Endothelial cell of umbilical vein (primary cell): ENCODE measurements around the gene PLA2G2E.

ENCODE experiments used
- FOS ChIP-seq: IDR thresholded peaks from 2 replicates; pipeline ENCODE4 v1.6.1; 2011; ENCODE audit warnings: mild to moderate bottlenecking, low read length, moderate library complexity, borderline replicate concordance; ENCODE audit not compliant: insufficient read depth
- MYC ChIP-seq: IDR thresholded peaks from one replicate; pipeline ENCODE4 v1.6.1; 2011; ENCODE audit warnings: mild to moderate bottlenecking, low read depth, low read length
- POLR2A ChIP-seq: IDR thresholded peaks from 2 replicates; pipeline ENCODE4 v1.6.1; 2012; ENCODE audit warnings: low read depth, mild to moderate bottlenecking, control low read depth, low read length
- POLR2AphosphoS5 ChIP-seq: IDR thresholded peaks from 2 replicates; pipeline ENCODE4 v1.6.1; 2012; ENCODE audit warnings: low read depth, mild to moderate bottlenecking, control low read depth, low read length, moderate library complexity; ENCODE audit not compliant: insufficient read depth
- TF ChIP-seq, protein P1 (sequence below), 2 donors: IDR thresholded peaks; 1 replicate in 1 of 2; 2 replicates in 1 of 2; pipeline ENCODE4 v1.5.1; 2011; ENCODE audit warnings: low read length in 2 of 2, mild to moderate bottlenecking in 2 of 2, moderate library complexity in 2 of 2, control low read depth in 1 of 2, inconsistent platforms in 1 of 2, low read depth in 1 of 2; ENCODE audit not compliant: insufficient read depth in 1 of 2; ENCODE audit errors: extremely low read depth in 1 of 2

DNA sequence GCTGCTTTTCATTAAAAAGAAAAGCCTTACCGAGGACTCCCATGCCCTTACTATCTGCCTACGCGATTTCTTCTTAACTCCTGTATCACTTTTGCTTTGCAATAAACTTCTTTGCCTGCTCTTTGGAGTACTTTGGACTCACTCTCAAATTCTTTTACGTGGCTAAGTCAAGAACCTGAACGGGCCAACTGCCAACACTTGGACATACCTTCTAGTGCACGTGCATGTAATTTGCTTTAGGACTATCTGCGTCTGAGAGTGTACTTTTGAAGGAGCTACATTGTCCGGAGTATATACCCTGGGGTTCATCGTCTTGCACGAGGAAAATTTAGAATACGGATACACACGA is 44.8 kb downstream of the PLA2G2E start:
- TF ChIP-seq POLR2AphosphoS5 (no peak), POLR2A (no peak), MYC (no peak), FOS (no peak)
- TF ChIP-seq, protein P1, sequence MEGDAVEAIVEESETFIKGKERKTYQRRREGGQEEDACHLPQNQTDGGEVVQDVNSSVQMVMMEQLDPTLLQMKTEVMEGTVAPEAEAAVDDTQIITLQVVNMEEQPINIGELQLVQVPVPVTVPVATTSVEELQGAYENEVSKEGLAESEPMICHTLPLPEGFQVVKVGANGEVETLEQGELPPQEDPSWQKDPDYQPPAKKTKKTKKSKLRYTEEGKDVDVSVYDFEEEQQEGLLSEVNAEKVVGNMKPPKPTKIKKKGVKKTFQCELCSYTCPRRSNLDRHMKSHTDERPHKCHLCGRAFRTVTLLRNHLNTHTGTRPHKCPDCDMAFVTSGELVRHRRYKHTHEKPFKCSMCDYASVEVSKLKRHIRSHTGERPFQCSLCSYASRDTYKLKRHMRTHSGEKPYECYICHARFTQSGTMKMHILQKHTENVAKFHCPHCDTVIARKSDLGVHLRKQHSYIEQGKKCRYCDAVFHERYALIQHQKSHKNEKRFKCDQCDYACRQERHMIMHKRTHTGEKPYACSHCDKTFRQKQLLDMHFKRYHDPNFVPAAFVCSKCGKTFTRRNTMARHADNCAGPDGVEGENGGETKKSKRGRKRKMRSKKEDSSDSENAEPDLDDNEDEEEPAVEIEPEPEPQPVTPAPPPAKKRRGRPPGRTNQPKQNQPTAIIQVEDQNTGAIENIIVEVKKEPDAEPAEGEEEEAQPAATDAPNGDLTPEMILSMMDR (IDR thresholded peaks at IDR 0.05; ENCODE audit: extremely low read depth in 1 of 2, insufficient read depth in 1 of 2, low read depth in 1 of 2, low read length in 2 of 2) = no peak
